Esophagus squamous epithelium (tissue), 4 donors: ENCODE results near the gene SLC7A9.

Experiments used
- CTCF ChIP-seq, 6 experiments: fragments of 450-650 bp in 4 of 6; fragments of 200-600 bp in 2 of 6; sonication (generic) in 2 of 6; IDR thresholded peaks; one replicate each; pipeline ENCODE4 v1.5.1; 2016 to 2019; ENCODE audit warnings: antibody characterized with exemption in 6 of 6, mild to moderate bottlenecking in 4 of 6, moderate library complexity in 4 of 6
- POLR2A ChIP-seq, 4 donors: fragments of 450-650 bp; IDR thresholded peaks; one replicate each; pipeline ENCODE4 v1.6.1; 2017; ENCODE audit warnings: antibody characterized with exemption in 4 of 4, mild to moderate bottlenecking in 4 of 4, moderate library complexity in 3 of 4

- TF ChIP-seq CTCF (IDR thresholded peaks at IDR 0.05) = no peak
- TF ChIP-seq POLR2A (IDR thresholded peaks at IDR 0.05) = no peak
These were observed 12.2 kb upstream of the SLC7A9 start for GRCh38 chr19:32881766-32882165.
